Stimulated activated CD8-positive, alpha-beta memory T cell treated with anti-CD3 and anti-CD28 coated beads, Interleukin-12 subunit alpha, Interleukin-12 subunit beta, amount 100 ng/mL, for 1 hour (primary cell): ENCODE results near the gene OR8B3.

Experiments used
- DNase-seq: peaks from one replicate; pipeline ENCODE4 v3.0.0-alpha.2; 2020; ENCODE audit warnings: low read depth

The OR8B3 gene

DNA sequence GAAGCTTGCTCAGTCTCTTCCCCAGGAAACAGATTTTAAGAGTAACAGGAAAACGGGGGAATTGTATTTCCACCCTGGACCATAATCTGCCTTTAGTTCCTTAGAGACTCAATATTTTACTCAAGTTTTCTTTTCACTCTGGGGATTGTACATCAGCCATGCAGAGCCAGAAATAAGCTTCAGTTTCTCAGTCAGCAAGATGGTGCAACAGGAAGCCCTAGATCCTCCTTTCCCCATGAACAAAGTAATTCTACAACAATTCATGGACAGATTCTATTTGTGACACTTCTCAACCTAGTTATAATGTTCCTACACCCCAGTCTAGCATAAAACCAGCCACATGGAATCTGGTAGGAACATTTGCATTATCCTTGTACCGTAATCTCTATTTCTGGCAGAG is 39.3 kb downstream of the OR8B3 start:
- DNase-seq: no peak

DNA sequence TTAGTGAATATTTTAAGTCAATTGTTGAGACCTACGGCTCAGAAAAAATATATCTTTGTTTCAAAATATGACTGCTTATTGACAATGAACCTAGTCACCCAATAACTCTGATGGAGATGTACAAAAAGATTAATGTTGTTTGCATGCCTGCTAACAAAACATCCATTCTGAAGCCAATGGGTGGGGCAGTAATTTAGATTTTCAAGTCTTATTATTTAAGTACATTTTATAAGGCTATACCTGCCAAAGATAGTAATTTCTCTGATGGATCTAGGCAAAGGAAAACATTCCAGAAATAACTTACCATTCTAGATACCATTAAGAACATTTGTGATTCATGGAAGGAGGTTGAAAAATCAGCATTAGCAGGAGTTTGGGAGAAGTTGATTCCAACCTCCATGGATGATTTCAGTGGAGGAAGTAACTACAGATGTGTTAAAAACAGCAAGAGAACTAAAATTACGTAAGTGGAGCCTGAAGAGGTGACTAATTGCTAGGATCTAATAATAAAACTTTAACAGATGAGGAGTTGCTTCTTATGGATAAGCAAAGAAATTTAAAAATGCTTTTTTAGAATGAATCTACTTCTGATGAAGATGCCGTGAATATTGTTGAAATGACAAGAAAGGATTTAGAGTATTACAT is 52.4 kb downstream of the OR8B3 start:
- no peak for DNase-seq
